HepG2 (cell line): ENCODE measurements around the gene MTIF2. TPM values are rescaled to one million over a fixed set of nuclear protein-coding genes. Genes with fewer than 3 reads are reported as not detected.
A peak's percentile ranks its signal among the peaks of the same experiment; 100 is the strongest.

Source experiments
- ARID5B ChIP-seq: IDR thresholded peaks from 2 replicates; pipeline ENCODE4 v1.4.0; 2020; ENCODE audit warnings: mild to moderate bottlenecking, missing genetic modification reagents
- ATF6 ChIP-seq: sonication (generic); formaldehyde crosslinking; conservative IDR thresholded peaks from 2 replicates; pipeline ENCODE4 v1.4.0; 2020; ENCODE audit warnings: missing genetic modification reagents
- CENPX ChIP-seq: sonication (generic); formaldehyde crosslinking; IDR thresholded peaks from 2 replicates; pipeline ENCODE4 v1.9.0; 2021; ENCODE audit warnings: mild to moderate bottlenecking, missing genetic modification reagents, moderate library complexity
- GPN1 ChIP-seq: sonication (generic); formaldehyde crosslinking; IDR thresholded peaks from 2 replicates; pipeline ENCODE4 v1.5.1; 2020; ENCODE audit warnings: missing genetic modification reagents, borderline replicate concordance
- HOXA7 ChIP-seq: sonication (generic); formaldehyde crosslinking; IDR thresholded peaks from 2 replicates; pipeline ENCODE4 v1.8.1; 2022; ENCODE audit warnings: mild to moderate bottlenecking, missing genetic modification reagents, moderate library complexity
- MEF2D ChIP-seq: sonication (generic); formaldehyde crosslinking; IDR thresholded peaks from 2 replicates; pipeline ENCODE4 v1.5.1; 2020; ENCODE audit warnings: mild to moderate bottlenecking, missing genetic modification reagents
- NFIB ChIP-seq: sonication (generic); formaldehyde crosslinking; IDR thresholded peaks from 2 replicates; pipeline ENCODE4 v1.9.0; 2021; ENCODE audit warnings: missing genetic modification reagents, mild to moderate bottlenecking, borderline replicate concordance
- NFIC ChIP-seq: IDR thresholded peaks from 2 replicates; pipeline ENCODE4 v1.6.1; 2012; ENCODE audit warnings: mild to moderate bottlenecking, low read length, inconsistent platforms
- NR2F2 ChIP-seq: IDR thresholded peaks from 2 replicates; pipeline ENCODE4 v1.6.1; 2012; ENCODE audit warnings: low read depth, inconsistent platforms, borderline replicate concordance
- NR2F6 ChIP-seq, 2 experiments: IDR thresholded peaks; 2 replicates each; pipeline ENCODE4 v1.6.1; 2016; ENCODE audit warnings: antibody characterized with exemption in 1 of 2, mild to moderate bottlenecking in 1 of 2
- SMARCE1 ChIP-seq: fragments of 450-650 bp; IDR thresholded peaks from 2 replicates; pipeline ENCODE4 v1.6.1; 2017; ENCODE audit warnings: borderline replicate concordance
- TBL1XR1 ChIP-seq: fragments of 150-350 bp; IDR thresholded peaks from 2 replicates; pipeline ENCODE4 v1.6.1; 2014; ENCODE audit warnings: borderline replicate concordance, low read length; ENCODE audit not compliant: partially characterized antibody
- TOE1 ChIP-seq: sonication (generic); formaldehyde crosslinking; IDR thresholded peaks from 2 replicates; pipeline ENCODE4 v1.4.0; 2020; ENCODE audit warnings: mild to moderate bottlenecking, missing genetic modification reagents
- ZBTB37 ChIP-seq: sonication (generic); formaldehyde crosslinking; IDR thresholded peaks from 2 replicates; pipeline ENCODE4 v1.4.0; 2020; ENCODE audit warnings: mild to moderate bottlenecking, missing genetic modification reagents
- ZFP91 ChIP-seq: sonication (generic); formaldehyde crosslinking; IDR thresholded peaks from 2 replicates; pipeline ENCODE4 v1.9.0; 2022; ENCODE audit warnings: missing genetic modification reagents, mild to moderate bottlenecking, borderline replicate concordance
- ZNF224 ChIP-seq: sonication (generic); formaldehyde crosslinking; IDR thresholded peaks from 2 replicates; pipeline ENCODE4 v1.5.0; 2020; ENCODE audit warnings: mild to moderate bottlenecking, missing genetic modification reagents
- ZNF33A ChIP-seq: sonication (generic); formaldehyde crosslinking; IDR thresholded peaks from 2 replicates; pipeline ENCODE4 v1.5.1; 2020; ENCODE audit warnings: missing genetic modification reagents, mild to moderate bottlenecking, moderate library complexity, borderline replicate concordance
- ZNF362 ChIP-seq: sonication (generic); formaldehyde crosslinking; IDR thresholded peaks from 2 replicates; pipeline ENCODE4 v1.4.0; 2020; ENCODE audit warnings: missing genetic modification reagents, mild to moderate bottlenecking, borderline replicate concordance
- ZNF570 ChIP-seq: sonication (generic); formaldehyde crosslinking; IDR thresholded peaks from 2 replicates; pipeline ENCODE4 v1.4.0; 2020; ENCODE audit warnings: mild to moderate bottlenecking, missing genetic modification reagents, borderline replicate concordance
- ZNF75D ChIP-seq: sonication (generic); formaldehyde crosslinking; IDR thresholded peaks from 2 replicates; pipeline ENCODE4 v1.8.1; 2023; ENCODE audit warnings: missing genetic modification reagents, mild to moderate bottlenecking, borderline replicate concordance
- polyA plus RNA-seq, 8 experiments: library from polyadenylated mRNA; depleted of rRNA in 3 of 8; stranded (reverse) in 7 of 8; unstranded in 1 of 8; fragments of >200 nt; fragmentation: Illumina TruSeq in 4 of 8; extraction: Trizol in 4 of 8; gene quantifications; 2 replicates each; pipeline versions ENCODE4 v1.2.1 to v1.2.3, GENCODE V29; 2011 to 2016; ENCODE audit warnings: low read depth in 4 of 8, missing spikeins in 1 of 8, mixed read lengths in 1 of 8; ENCODE audit not compliant: insufficient read depth in 1 of 8
- total RNA-seq, 5 experiments: library from RNA; depleted of rRNA; stranded (reverse); fragments of >200 nt; fragmentation: Illumina TruSeq; extraction: Trizol; gene quantifications; 2 replicates each; pipeline ENCODE4 v1.2.3, GENCODE V29; 2016; ENCODE audit warnings: low read depth in 1 of 5

The MTIF2 gene
- total and polyA plus RNA-seq, 2 of the 13 experiments (the other 11 are each of a cell fraction or from before 2014, with no cell fraction given): 32.1 to 92.1 TPM

GRCh38 chr2:55239656-55240222, 29.3 kb downstream of the MTIF2 start (continued):
- peak; percentile 82 for TF ChIP-seq ARID5B
- no peak for TF ChIP-seq HOXA7 (CRISPR knock-in tag)
- TF ChIP-seq ZBTB37 (CRISPR knock-in tag): no peak
- no peak for TF ChIP-seq ZFP91 (CRISPR knock-in tag)
- TF ChIP-seq ATF6 (CRISPR knock-in tag): no peak
- no peak for TF ChIP-seq ZNF362 (CRISPR knock-in tag)
- no peak for TF ChIP-seq TOE1 (CRISPR knock-in tag)
- TF ChIP-seq NFIC: peak; percentile 41; the same call in 1 of the 2 replicates
- no peak for TF ChIP-seq CENPX (CRISPR knock-in tag)
- no peak for TF ChIP-seq SMARCE1
- no peak for TF ChIP-seq ZNF570
- no peak for TF ChIP-seq ZNF224 (CRISPR knock-in tag)
- peak; percentile 13; the same call in 1 of the 2 replicates for TF ChIP-seq NR2F6 (IDR thresholded peaks at IDR 0.05)
- no peak for TF ChIP-seq NR2F6 (CRISPR knock-in tag; IDR thresholded peaks at IDR 0.05)
- no peak for TF ChIP-seq GPN1 (CRISPR knock-in tag)
- TF ChIP-seq ZNF33A: no peak
- no peak for TF ChIP-seq ZNF75D (CRISPR knock-in tag)
- peak; percentile 85 for TF ChIP-seq MEF2D (CRISPR knock-in tag)
- TF ChIP-seq NFIB: no peak
- no peak for TF ChIP-seq TBL1XR1
- TF ChIP-seq NR2F2: no peak
